OCI-LY7 (cell line): Measurements from ENCODE around the gene CFAP73. TPM values are rescaled to one million over a fixed set of nuclear protein-coding genes. Genes with fewer than 3 reads are reported as not detected.

Experiments
- BruUV-seq: library from RNA; stranded (reverse); fragments of 400-500 nt; replicated peaks from 2 replicates; lab custom pipeline; 2021; lab: Mats Ljungman, UMichigan
- CTCF ChIA-PET: fragments of 300-600 bp; sonication (Branson Sonifier 250); formaldehyde crosslinking; loops from one replicate; lab custom pipeline; 2022; ENCODE audit warnings: antibody characterized with exemption; ENCODE audit not compliant: unreplicated experiment; lab: Charles Lee
- POLR2A ChIA-PET: fragments of 300-600 bp; sonication (Branson Sonifier 250); formaldehyde crosslinking; loops from one replicate; lab custom pipeline; 2022; ENCODE audit warnings: antibody characterized with exemption; lab: Charles Lee
- DNase-seq: peaks from one replicate; pipeline ENCODE4 v3.0.0-alpha.2; 2015; ENCODE audit warnings: low spot score
- H2AFZ ChIP-seq: fragments of 200-600 bp; sonication (generic), shearing (Covaris generic); 2 replicates; pipeline ENCODE4 v1.6.1; 2014; ENCODE audit warnings: mild to moderate bottlenecking, antibody characterized with exemption, low read length, moderate library complexity
- H3K27ac ChIP-seq: fragments of 200-600 bp; sonication (generic); 2 replicates; pipeline ENCODE4 v1.5.1; 2014; ENCODE audit warnings: mixed run types, low read depth, mild to moderate bottlenecking, moderate library complexity, low read length, inconsistent platforms; ENCODE audit not compliant: poor library complexity, severe bottlenecking
- H3K36me3 ChIP-seq: fragments of 200-600 bp; sonication (generic); 2 replicates; pipeline ENCODE4 v1.6.1; 2014; ENCODE audit warnings: mild to moderate bottlenecking, antibody characterized with exemption, low read length, moderate library complexity, mixed read lengths; ENCODE audit not compliant: insufficient read depth
- H3K4me1 ChIP-seq: fragments of 200-600 bp; sonication (generic); 2 replicates; pipeline ENCODE4 v1.5.1; 2014; ENCODE audit warnings: mild to moderate bottlenecking, low read length; ENCODE audit not compliant: insufficient read depth, poor library complexity, severe bottlenecking
- H3K4me2 ChIP-seq: fragments of 200-600 bp; sonication (generic); 2 replicates; pipeline ENCODE4 v1.6.1; 2014; ENCODE audit warnings: mild to moderate bottlenecking, low read length
- H3K4me3 ChIP-seq: fragments of 200-600 bp; sonication (generic); 2 replicates; pipeline ENCODE4 v1.5.1; 2014; ENCODE audit warnings: mild to moderate bottlenecking, low read depth, low read length; ENCODE audit not compliant: poor library complexity, severe bottlenecking
- H3K79me2 ChIP-seq: fragments of 200-600 bp; sonication (generic); 2 replicates; pipeline ENCODE4 v1.6.1; 2016; ENCODE audit warnings: low read depth, mild to moderate bottlenecking, low read length, moderate library complexity, mixed read lengths; ENCODE audit not compliant: insufficient read depth
- H3K9me2 ChIP-seq: fragments of 200-600 bp; sonication (generic); 2 replicates; pipeline ENCODE4 v1.6.1; 2016; ENCODE audit warnings: mild to moderate bottlenecking, low read length, mixed read lengths; ENCODE audit not compliant: insufficient read depth
- H3K9me3 ChIP-seq: fragments of 200-600 bp; sonication (generic); 2 replicates; pipeline ENCODE4 v1.6.1; 2014; ENCODE audit warnings: mild to moderate bottlenecking, mixed run types, low read length, mixed read lengths
- H4K20me1 ChIP-seq: fragments of 200-600 bp; sonication (generic); 2 replicates; pipeline ENCODE4 v1.6.1; 2014; ENCODE audit warnings: mild to moderate bottlenecking, antibody characterized with exemption, low read length, moderate library complexity, mixed read lengths; ENCODE audit not compliant: insufficient read depth
- EZH2phosphoT487 ChIP-seq: fragments of 200-600 bp; sonication (generic); IDR thresholded peaks from 2 replicates; pipeline ENCODE4 v1.6.1; 2018; ENCODE audit warnings: low read depth, borderline replicate concordance, mild to moderate bottlenecking, mixed run types, antibody characterized with exemption, low read length, moderate library complexity, mixed read lengths
- intact Hi-C: fragments of 100-400 bp; cut with micrococcal nuclease; formaldehyde crosslinking; loops from one replicate; pipeline ENCODE4 v1.10.0; 2022; ENCODE audit not compliant: unreplicated experiment
- total RNA-seq, 2 experiments: library from RNA; depleted of rRNA in 1 of 2; stranded (reverse); fragments of >200 nt in 1 of 2; shearing (Covaris generic) in 1 of 2; gene quantifications; 2 replicates each; pipeline ENCODE4 v1.2.3, GENCODE V29; 2014 to 2022
- TF ChIP-seq, protein P1 (sequence below): fragments of 200-600 bp; sonication (generic); conservative IDR thresholded peaks from 2 replicates; pipeline ENCODE4 v1.5.1; 2014; ENCODE audit warnings: mild to moderate bottlenecking, antibody characterized with exemption, low read length, moderate library complexity, mixed read lengths

The CFAP73 gene
- total RNA-seq, 2 experiments from 2014 or later: 26.9 to 37.4 TPM

DNA sequence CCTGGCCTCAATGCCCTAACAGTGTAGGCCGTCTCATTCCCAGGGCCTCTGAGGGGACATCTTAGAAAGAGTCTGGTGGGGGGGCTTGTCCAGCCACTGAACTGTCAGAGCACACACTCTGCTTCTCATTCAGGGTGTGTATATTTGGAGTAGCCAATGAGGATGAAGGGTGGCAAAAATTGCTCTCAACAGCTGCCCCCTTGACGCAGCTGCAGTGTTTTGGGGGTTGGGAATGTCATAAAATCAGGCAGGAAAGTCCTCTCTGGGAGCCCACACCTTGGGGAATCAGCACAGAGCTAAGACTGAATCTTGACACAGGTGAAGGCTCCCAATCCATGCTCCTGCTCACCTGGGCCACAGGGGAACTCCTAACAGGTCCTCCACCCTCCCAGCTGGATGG lies 15.5 kb upstream of the CFAP73 start:
- ChIA-PET POLR2A (interaction anchor here (0.5 to 3.6 kb wide), 7 partner anchors 11 to 55 kb away, joined by 3 to 33 read pairs (median 5); no protein-coding TSS in a partner anchor), CTCF (interaction anchor here (1.0 to 4.4 kb wide), 8 partner anchors 12 to 140 kb away, joined by 3 to 24 read pairs (median 4); no protein-coding TSS in a partner anchor)
- TF ChIP-seq EZH2phosphoT487: no peak
- TF ChIP-seq, protein P1, sequence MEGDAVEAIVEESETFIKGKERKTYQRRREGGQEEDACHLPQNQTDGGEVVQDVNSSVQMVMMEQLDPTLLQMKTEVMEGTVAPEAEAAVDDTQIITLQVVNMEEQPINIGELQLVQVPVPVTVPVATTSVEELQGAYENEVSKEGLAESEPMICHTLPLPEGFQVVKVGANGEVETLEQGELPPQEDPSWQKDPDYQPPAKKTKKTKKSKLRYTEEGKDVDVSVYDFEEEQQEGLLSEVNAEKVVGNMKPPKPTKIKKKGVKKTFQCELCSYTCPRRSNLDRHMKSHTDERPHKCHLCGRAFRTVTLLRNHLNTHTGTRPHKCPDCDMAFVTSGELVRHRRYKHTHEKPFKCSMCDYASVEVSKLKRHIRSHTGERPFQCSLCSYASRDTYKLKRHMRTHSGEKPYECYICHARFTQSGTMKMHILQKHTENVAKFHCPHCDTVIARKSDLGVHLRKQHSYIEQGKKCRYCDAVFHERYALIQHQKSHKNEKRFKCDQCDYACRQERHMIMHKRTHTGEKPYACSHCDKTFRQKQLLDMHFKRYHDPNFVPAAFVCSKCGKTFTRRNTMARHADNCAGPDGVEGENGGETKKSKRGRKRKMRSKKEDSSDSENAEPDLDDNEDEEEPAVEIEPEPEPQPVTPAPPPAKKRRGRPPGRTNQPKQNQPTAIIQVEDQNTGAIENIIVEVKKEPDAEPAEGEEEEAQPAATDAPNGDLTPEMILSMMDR: no peak
- no peak for DNase-seq
- Histone ChIP-seq H3K36me3 (peaks cover 45% of the 10 kb centered on the region), H3K79me2 (peaks cover 59% of the 10 kb centered on the region), H3K27ac (peak overlapping the region; percentile 68), H2AFZ (no peak overlapping the region), H3K9me3 (no peaks in the 10 kb centered on the region), H4K20me1 (0 out of 2 replicates have a peak, but pooled peaks cover 6% of the 10 kb centered on the region), H3K4me1 (peaks cover 77% of the 10 kb centered on the region), H3K9me2 (no peaks in the 10 kb centered on the region), H3K4me2 (peak overlapping the region; percentile 99), H3K4me3 (peak overlapping the region; percentile 90)
- no TSS peak for BruUV-seq
- intact Hi-C loops: loop anchor here (2.0 kb wide), 2 partner anchors 35 to 39 kb away; no protein-coding TSS in a partner anchor

DNA sequence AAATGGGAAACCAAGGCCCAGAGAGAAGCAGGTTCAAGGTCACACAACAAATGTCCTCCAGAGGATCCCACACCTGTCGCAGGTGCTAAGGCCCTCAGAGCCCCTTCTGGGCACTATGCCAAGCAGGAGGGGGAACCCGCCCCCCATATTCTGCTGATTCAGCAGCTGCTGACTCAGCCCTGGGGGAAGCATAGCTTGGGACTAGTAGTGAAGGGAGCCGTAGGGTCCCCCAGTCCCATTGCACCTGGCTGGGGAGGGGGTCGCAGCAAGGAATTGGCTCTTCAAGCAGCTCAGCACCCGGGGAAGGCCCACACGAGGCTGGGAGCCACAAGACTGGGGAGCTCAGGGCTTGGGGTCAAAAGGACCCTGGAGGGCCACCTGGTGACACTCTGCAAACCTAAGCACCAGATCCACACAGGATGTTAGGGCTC lies 15.0 kb upstream of the CFAP73 start:
- intact Hi-C loops: loop anchor here (2.0 kb wide), 2 partner anchors 36 to 38 kb away; no protein-coding TSS in a partner anchor
- Histone ChIP-seq H2AFZ (no peak overlapping the region), H4K20me1 (0 out of 2 replicates have a peak, but pooled peaks cover 6% of the 10 kb centered on the region), H3K27ac (peak overlapping the region; percentile 68), H3K4me1 (peaks cover 72% of the 10 kb centered on the region), H3K4me3 (peak overlapping the region; percentile 90), H3K4me2 (peak overlapping the region; percentile 99), H3K36me3 (peaks cover 44% of the 10 kb centered on the region), H3K9me2 (no peaks in the 10 kb centered on the region), H3K79me2 (peaks cover 57% of the 10 kb centered on the region), H3K9me3 (no peaks in the 10 kb centered on the region)
- CTCF ChIA-PET: interaction anchor here (1.1 to 4.4 kb wide), 6 partner anchors 13 to 141 kb away, joined by 4 to 24 read pairs (median 6); no protein-coding TSS in a partner anchor
- no TSS peak for BruUV-seq
- TF ChIP-seq EZH2phosphoT487: no peak
- TF ChIP-seq, protein P1: no peak
- DNase-seq: peak; percentile 57
- POLR2A ChIA-PET: interaction anchor here (0.5 to 3.6 kb wide), 6 partner anchors 10 to 55 kb away, joined by 3 to 33 read pairs (median 7); no protein-coding TSS in a partner anchor
